Measurements from ENCODE around the gene FBXL16.

Gene FBXL16

GRCh38 chr16:719815-720446 is 14.3 kb upstream of the FBXL16 start:
- H3K27me3 ChIP-seq (ENCODE audit: control insufficient read depth in 1 of 2, insufficient read depth in 1 of 2, low read length in 2 of 2), result no peaks in the 10 kb centered on the region
- peaks cover 59% of the 10 kb centered on the region for H3K4me1 ChIP-seq (ENCODE audit: control insufficient read depth, insufficient read depth, low read depth, low read length)
- H2AFZ ChIP-seq (ENCODE audit: low read depth, low read length), result no peak overlapping the region
- H3K9me3 ChIP-seq (ENCODE audit: control insufficient read depth, low read length), result no peaks in the 10 kb centered on the region
- peak; percentile 29 for DNase-seq
- H3K4me3 ChIP-seq (ENCODE audit: insufficient read depth in 1 of 2, low read depth in 1 of 2, low read length in 2 of 2), result peak overlapping the region; percentile 2 to 90
- peak overlapping the region; percentile 88 for H4K91ac ChIP-seq (ENCODE audit: low read length)
- H3K9ac ChIP-seq (ENCODE audit: low read length), result peak overlapping the region; percentile 90
- peak overlapping the region; percentile 5 for H2AK5ac ChIP-seq (ENCODE audit: low read length, severe bottlenecking)
- H3K18ac ChIP-seq (ENCODE audit: low read depth in 1 of 2, low read length in 2 of 2), result peak overlapping the region; percentile 22 to 56
- peak overlapping the region; percentile 35 for H4K8ac ChIP-seq (ENCODE audit: low read length)
- peaks cover 0 to 45% of the 10 kb centered on the region in 2 experiments for H3K36me3 ChIP-seq (ENCODE audit: control insufficient read depth in 1 of 2, insufficient read depth in 2 of 2, low read depth in 1 of 2, low read length in 2 of 2)
- peak overlapping the region; percentile 77 for H2BK15ac ChIP-seq (ENCODE audit: low read depth, poor library complexity, severe bottlenecking)
- no peak overlapping the region for H2BK5ac ChIP-seq (ENCODE audit: low read depth, low read length, poor library complexity, severe bottlenecking)
- peak overlapping the region in 1 of 2 experiments; percentile 61 for H2BK12ac ChIP-seq (ENCODE audit: low read length in 2 of 2)
- peak overlapping the region; percentile 97 for H3K4me2 ChIP-seq (ENCODE audit: low read length, poor library complexity, severe bottlenecking)
- peak overlapping the region; percentile 80 for H3K27ac ChIP-seq (ENCODE audit: low read length, poor library complexity, severe bottlenecking)
- H3K23ac ChIP-seq (ENCODE audit: low read length in 2 of 2), result no peak overlapping the region
- peaks cover 28% of the 10 kb centered on the region for H3K79me1 ChIP-seq (replicated peaks; ENCODE audit: low read length, poor library complexity, severe bottlenecking)
- peak overlapping the region in 1 of 2 experiments; percentile 14 for H3K14ac ChIP-seq (ENCODE audit: low read length in 2 of 2)
- peak overlapping the region; percentile 0 to 66 for H3K4ac ChIP-seq (ENCODE audit: low read depth in 1 of 2, low read length in 2 of 2)
- WGBS, result 20% methylated on average over 11 of the region's 16 CpGs
- no peak overlapping the region for H2BK120ac ChIP-seq (ENCODE audit: low read depth, low read length)

GRCh38 chr16:718922-719321 is 13.3 kb upstream of the FBXL16 start:
- H3K18ac ChIP-seq (ENCODE audit: low read depth in 1 of 2, low read length in 2 of 2), result no peak overlapping the region
- H3K14ac ChIP-seq (ENCODE audit: low read length in 2 of 2), result no peak overlapping the region
- no peak overlapping the region for H2AFZ ChIP-seq (ENCODE audit: low read depth, low read length)
- peak overlapping the region; percentile 18 for H4K91ac ChIP-seq (ENCODE audit: low read length)
- DNase-seq, result no peak
- no peak overlapping the region for H2BK5ac ChIP-seq (ENCODE audit: low read depth, low read length, poor library complexity, severe bottlenecking)
- H3K4me1 ChIP-seq (ENCODE audit: control insufficient read depth, insufficient read depth, low read depth, low read length), result peaks cover 62% of the 10 kb centered on the region
- no peak overlapping the region for H3K4me2 ChIP-seq (ENCODE audit: low read length, poor library complexity, severe bottlenecking)
- H3K27me3 ChIP-seq (ENCODE audit: control insufficient read depth in 1 of 2, insufficient read depth in 1 of 2, low read length in 2 of 2), result no peaks in the 10 kb centered on the region
- H3K4ac ChIP-seq (ENCODE audit: low read depth in 1 of 2, low read length in 2 of 2), result no peak overlapping the region
- no peak overlapping the region for H3K4me3 ChIP-seq (ENCODE audit: insufficient read depth in 1 of 2, low read depth in 1 of 2, low read length in 2 of 2)
- no peak overlapping the region for H2AK5ac ChIP-seq (ENCODE audit: low read length, severe bottlenecking)
- H4K8ac ChIP-seq (ENCODE audit: low read length), result no peak overlapping the region
- no peak overlapping the region for H2BK12ac ChIP-seq (ENCODE audit: low read length in 2 of 2)
- 96% methylated on average over 6 of the region's 6 CpGs for WGBS
- peaks cover 32% of the 10 kb centered on the region for H3K79me1 ChIP-seq (replicated peaks; ENCODE audit: low read length, poor library complexity, severe bottlenecking)
- no peak overlapping the region for H2BK15ac ChIP-seq (ENCODE audit: low read depth, poor library complexity, severe bottlenecking)
- no peak overlapping the region for H3K9ac ChIP-seq (ENCODE audit: low read length)
- no peak overlapping the region for H2BK120ac ChIP-seq (ENCODE audit: low read depth, low read length)
- no peak overlapping the region for H3K23ac ChIP-seq (ENCODE audit: low read length in 2 of 2)
- H3K27ac ChIP-seq (ENCODE audit: low read length, poor library complexity, severe bottlenecking), result no peak overlapping the region
- H3K36me3 ChIP-seq (ENCODE audit: control insufficient read depth in 1 of 2, insufficient read depth in 2 of 2, low read depth in 1 of 2, low read length in 2 of 2), result peaks cover 0 to 45% of the 10 kb centered on the region in 2 experiments
- H3K9me3 ChIP-seq (ENCODE audit: control insufficient read depth, low read length), result no peaks in the 10 kb centered on the region

- H3K4me3 ChIP-seq (ENCODE audit: insufficient read depth in 1 of 2, low read depth in 1 of 2, low read length in 2 of 2), result no peak overlapping the region
- no peak overlapping the region for H2BK5ac ChIP-seq (ENCODE audit: low read depth, low read length, poor library complexity, severe bottlenecking)
- H3K27ac ChIP-seq (ENCODE audit: low read length, poor library complexity, severe bottlenecking), result no peak overlapping the region
- no peak for DNase-seq
- peaks cover 32% of the 10 kb centered on the region for H3K79me1 ChIP-seq (replicated peaks; ENCODE audit: low read length, poor library complexity, severe bottlenecking)
- no peaks in the 10 kb centered on the region for H3K27me3 ChIP-seq (ENCODE audit: control insufficient read depth in 1 of 2, insufficient read depth in 1 of 2, low read length in 2 of 2)
- no peak overlapping the region for H2AK5ac ChIP-seq (ENCODE audit: low read length, severe bottlenecking)
- no peak overlapping the region for H3K18ac ChIP-seq (ENCODE audit: low read depth in 1 of 2, low read length in 2 of 2)
- no peak overlapping the region for H2BK12ac ChIP-seq (ENCODE audit: low read length in 2 of 2)
- no peak overlapping the region for H3K4me2 ChIP-seq (ENCODE audit: low read length, poor library complexity, severe bottlenecking)
- no peak overlapping the region for H3K4ac ChIP-seq (ENCODE audit: low read depth in 1 of 2, low read length in 2 of 2)
- H4K8ac ChIP-seq (ENCODE audit: low read length), result no peak overlapping the region
- H3K9ac ChIP-seq (ENCODE audit: low read length), result no peak overlapping the region
- H3K36me3 ChIP-seq (ENCODE audit: control insufficient read depth in 1 of 2, insufficient read depth in 2 of 2, low read depth in 1 of 2, low read length in 2 of 2), result peaks cover 0 to 41% of the 10 kb centered on the region in 2 experiments
- H2BK15ac ChIP-seq (ENCODE audit: low read depth, poor library complexity, severe bottlenecking), result no peak overlapping the region
- 98% methylated on average over 9 of the region's 9 CpGs for WGBS
- no peaks in the 10 kb centered on the region for H3K9me3 ChIP-seq (ENCODE audit: control insufficient read depth, low read length)
- H3K4me1 ChIP-seq (ENCODE audit: control insufficient read depth, insufficient read depth, low read depth, low read length), result peaks cover 65% of the 10 kb centered on the region
- no peak overlapping the region for H2BK120ac ChIP-seq (ENCODE audit: low read depth, low read length)
- H3K23ac ChIP-seq (ENCODE audit: low read length in 2 of 2), result no peak overlapping the region
- H2AFZ ChIP-seq (ENCODE audit: low read depth, low read length), result no peak overlapping the region
- no peak overlapping the region for H4K91ac ChIP-seq (ENCODE audit: low read length)
- H3K14ac ChIP-seq (ENCODE audit: low read length in 2 of 2), result no peak overlapping the region
Observed at GRCh38 chr16:718389-718788, 12.8 kb upstream of the FBXL16 start.

- Histone ChIP-seq H4K8ac (ENCODE audit: low read length) (no peak overlapping the region), H2BK15ac (ENCODE audit: low read depth, poor library complexity, severe bottlenecking) (no peak overlapping the region), H2AK5ac (ENCODE audit: low read length, severe bottlenecking) (no peak overlapping the region), H3K18ac (ENCODE audit: low read depth in 1 of 2, low read length in 2 of 2) (no peak overlapping the region), H3K9ac (ENCODE audit: low read length) (no peak overlapping the region), H3K4me1 (ENCODE audit: control insufficient read depth, insufficient read depth, low read depth, low read length) (peaks cover 65% of the 10 kb centered on the region), H3K4ac (ENCODE audit: low read depth in 1 of 2, low read length in 2 of 2) (no peak overlapping the region), H3K4me3 (ENCODE audit: insufficient read depth in 1 of 2, low read depth in 1 of 2, low read length in 2 of 2) (no peak overlapping the region), H3K79me1 (replicated peaks; ENCODE audit: low read length, poor library complexity, severe bottlenecking) (peaks cover 32% of the 10 kb centered on the region), H3K23ac (ENCODE audit: low read length in 2 of 2) (no peak overlapping the region), H2BK12ac (ENCODE audit: low read length in 2 of 2) (no peak overlapping the region), H3K27ac (ENCODE audit: low read length, poor library complexity, severe bottlenecking) (no peak overlapping the region), H2BK5ac (ENCODE audit: low read depth, low read length, poor library complexity, severe bottlenecking) (no peak overlapping the region), H3K9me3 (ENCODE audit: control insufficient read depth, low read length) (no peaks in the 10 kb centered on the region), H3K4me2 (ENCODE audit: low read length, poor library complexity, severe bottlenecking) (no peak overlapping the region), H3K36me3 (ENCODE audit: control insufficient read depth in 1 of 2, insufficient read depth in 2 of 2, low read depth in 1 of 2, low read length in 2 of 2) (peaks cover 0 to 34% of the 10 kb centered on the region in 2 experiments), H2AFZ (ENCODE audit: low read depth, low read length) (no peak overlapping the region), H3K27me3 (ENCODE audit: control insufficient read depth in 1 of 2, insufficient read depth in 1 of 2, low read length in 2 of 2) (no peaks in the 10 kb centered on the region), H3K14ac (ENCODE audit: low read length in 2 of 2) (no peak overlapping the region), H2BK120ac (ENCODE audit: low read depth, low read length) (no peak overlapping the region), H4K91ac (ENCODE audit: low read length) (no peak overlapping the region)
- WGBS, result 87% methylated on average over 32 of the region's 32 CpGs
- DNase-seq, result no peak
Observed at GRCh38 chr16:717450-718245, 12.0 kb upstream of the FBXL16 start.
